Measurements from ENCODE around the gene SLX4IP. TPM values are rescaled to one million over a fixed set of nuclear protein-coding genes. Genes with fewer than 3 reads are reported as not detected.

The SLX4IP gene
- total RNA-seq, 2 experiments from 2014 or later, result 1.6 to 1.8 TPM

DNA sequence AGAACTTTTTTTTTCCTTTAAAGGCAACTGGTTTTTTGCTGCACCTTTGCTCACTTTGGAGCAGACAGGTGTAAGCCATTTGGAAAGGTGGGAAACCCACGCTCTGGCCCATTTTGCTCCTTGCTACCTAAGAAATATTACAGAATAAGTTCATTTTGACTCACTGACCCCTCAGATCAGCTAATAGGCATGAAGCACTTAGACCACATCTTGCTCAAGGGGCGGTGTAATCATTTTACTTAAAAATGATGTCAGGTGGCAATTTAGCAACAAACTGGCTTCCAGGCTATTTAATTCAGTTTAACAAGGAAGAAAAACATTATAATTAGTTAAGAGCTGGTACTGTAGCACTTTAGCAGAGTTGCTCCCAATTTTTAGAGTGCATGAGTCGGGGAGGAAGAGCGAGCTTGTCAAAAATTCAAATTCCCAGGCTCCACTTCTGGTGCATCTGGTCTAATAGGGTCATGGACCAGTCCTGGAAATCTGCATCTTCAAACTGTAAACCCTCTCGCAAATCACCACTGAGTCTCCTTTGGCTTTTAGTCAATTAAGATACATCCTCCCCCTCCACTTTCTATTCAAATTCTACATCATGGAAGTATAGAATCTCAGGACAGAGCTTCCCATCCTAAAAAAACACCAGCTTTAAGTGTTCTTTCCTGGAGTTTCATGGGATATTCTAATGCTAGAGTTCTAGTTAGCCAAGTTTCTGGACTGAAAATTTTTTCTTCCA is 200.5 kb downstream of the SLX4IP start:
- Mint-ChIP-seq H3K36me3 (ENCODE audit: low read depth) (no peaks in the 10 kb centered on the region), H3K27me3 (no peaks in the 10 kb centered on the region), H3K4me1 (ENCODE audit: low read depth) (peaks cover 8% of the 10 kb centered on the region), H3K9me3 (no peaks in the 10 kb centered on the region), H3K27ac (no peak overlapping the region), H3K4me3 (no peak overlapping the region)
- ATAC-seq (ENCODE audit: poor library complexity) (no peak), DNase-seq (no peak)
- CTCF ChIA-PET, result no interaction called here
- no peaks in the 10 kb centered on the region for H3K4me1 ChIP-seq (ENCODE audit: insufficient read depth, low read length)
- no peak overlapping the region for H3K4me3 ChIP-seq (ENCODE audit: low read length)
- H3K27ac ChIP-seq (ENCODE audit: low read depth in 1 of 2, low read length in 2 of 2), result no peak overlapping the region
- intact Hi-C loops (cut with DNase I, micrococcal nuclease), result no loop called here
- no peaks in the 10 kb centered on the region for H3K27me3 ChIP-seq (ENCODE audit: control insufficient read depth in 1 of 2, insufficient read depth in 2 of 2, low read length in 2 of 2)
- H3K9me3 ChIP-seq (ENCODE audit: control insufficient read depth in 1 of 2, insufficient read depth in 1 of 2, low read length in 2 of 2), result no peaks in the 10 kb centered on the region
- POLR2A ChIA-PET, result no interaction called here
- H3K36me3 ChIP-seq (ENCODE audit: insufficient read depth, low read length), result no peaks in the 10 kb centered on the region
- no peak for TF ChIP-seq CTCF (IDR thresholded peaks at IDR 0.05)

GRCh38 chr20:10636326-10636818 is 201.3 kb downstream of the SLX4IP start:
- Histone ChIP-seq H3K4me3 (ENCODE audit: low read length) (no peak overlapping the region), H3K27ac (ENCODE audit: low read depth in 1 of 2, low read length in 2 of 2) (no peak overlapping the region), H3K9me3 (ENCODE audit: control insufficient read depth in 1 of 2, insufficient read depth in 1 of 2, low read length in 2 of 2) (no peaks in the 10 kb centered on the region), H3K4me1 (ENCODE audit: insufficient read depth, low read length) (no peaks in the 10 kb centered on the region), H3K27me3 (ENCODE audit: control insufficient read depth in 1 of 2, insufficient read depth in 2 of 2, low read length in 2 of 2) (no peaks in the 10 kb centered on the region), H3K36me3 (ENCODE audit: insufficient read depth, low read length) (no peaks in the 10 kb centered on the region)
- TF ChIP-seq CTCF (IDR thresholded peaks at IDR 0.05), result no peak
- CTCF ChIA-PET, result no interaction called here
- POLR2A ChIA-PET, result no interaction called here
- Mint-ChIP-seq H3K9me3 (no peaks in the 10 kb centered on the region), H3K4me3 (no peak overlapping the region), H3K27me3 (no peaks in the 10 kb centered on the region), H3K36me3 (ENCODE audit: low read depth) (no peaks in the 10 kb centered on the region), H3K4me1 (ENCODE audit: low read depth) (peaks cover 8% of the 10 kb centered on the region), H3K27ac (no peak overlapping the region)
- DNase-seq (no peak), ATAC-seq (ENCODE audit: poor library complexity) (no peak)
- intact Hi-C loops (cut with DNase I, micrococcal nuclease), result no loop called here

DNA sequence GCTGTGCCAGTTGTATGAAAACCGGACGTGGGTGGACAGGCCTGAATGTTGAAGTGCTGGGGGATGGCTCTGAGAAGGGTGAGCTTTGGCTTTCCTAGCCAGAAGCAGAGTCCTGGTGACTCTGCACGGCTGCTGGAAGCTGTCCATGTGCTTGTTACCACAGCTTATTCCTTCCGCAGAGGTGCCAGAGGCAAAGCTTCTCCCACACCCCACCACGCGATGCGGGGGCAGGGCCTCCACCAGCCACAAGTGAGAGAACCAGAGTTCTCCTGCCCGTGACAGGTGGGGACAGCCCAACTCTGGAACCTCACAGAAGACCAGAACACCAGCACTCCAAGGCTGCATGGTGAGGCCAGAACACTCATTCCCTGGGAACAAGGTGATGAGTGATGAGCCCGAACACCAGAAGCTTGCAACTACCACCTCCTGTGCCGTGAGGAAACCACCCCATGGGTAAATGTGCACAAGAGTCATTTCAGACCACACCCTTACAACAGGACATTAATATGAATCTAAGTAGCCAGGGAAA is 202.0 kb downstream of the SLX4IP start:
- no peak for ATAC-seq (ENCODE audit: poor library complexity)
- Mint-ChIP-seq H3K36me3 (ENCODE audit: low read depth) (no peaks in the 10 kb centered on the region), H3K9me3 (no peaks in the 10 kb centered on the region), H3K27me3 (no peaks in the 10 kb centered on the region), H3K4me3 (no peak overlapping the region), H3K4me1 (ENCODE audit: low read depth) (peaks cover 8% of the 10 kb centered on the region), H3K27ac (no peak overlapping the region)
- H3K27me3 ChIP-seq (ENCODE audit: control insufficient read depth in 1 of 2, insufficient read depth in 2 of 2, low read length in 2 of 2), result no peaks in the 10 kb centered on the region
- intact Hi-C loops (cut with DNase I, micrococcal nuclease), result no loop called here
- ChIA-PET POLR2A (no interaction called here), CTCF (no interaction called here)
- H3K4me1 ChIP-seq (ENCODE audit: insufficient read depth, low read length), result no peaks in the 10 kb centered on the region
- H3K9me3 ChIP-seq (ENCODE audit: control insufficient read depth in 1 of 2, insufficient read depth in 1 of 2, low read length in 2 of 2), result no peaks in the 10 kb centered on the region
- H3K36me3 ChIP-seq (ENCODE audit: insufficient read depth, low read length), result no peaks in the 10 kb centered on the region
- no peak overlapping the region for H3K4me3 ChIP-seq (ENCODE audit: low read length)
- no peak for TF ChIP-seq CTCF (IDR thresholded peaks at IDR 0.05)
- H3K27ac ChIP-seq (ENCODE audit: low read depth in 1 of 2, low read length in 2 of 2), result no peak overlapping the region
- no peak for DNase-seq

Data from CD4-positive, alpha-beta T cell (primary cell).